CD4-positive, alpha-beta T cell (primary cell): Measurements from ENCODE around the gene KIF3C. TPM values are rescaled to one million over a fixed set of nuclear protein-coding genes. Genes with fewer than 3 reads are reported as not detected.
"Not testable (repeated sequence)": the region's sequence is repeated elsewhere in the genome, so short reads cannot be mapped to it uniquely, and the experiment has no call there.

ENCODE experiments used
- ATAC-seq: fragments of 200-7000 bp; cut with Tn5 transposase; one replicate; pipeline ENCODE4 v1.10.0; 2022; ENCODE audit warnings: mild to moderate bottlenecking; ENCODE audit not compliant: poor library complexity
- CTCF ChIA-PET: fragments of 350-600 bp; sonication (Branson Sonifier 250); formaldehyde crosslinking; loops from one replicate; lab custom pipeline; 2021; ENCODE audit warnings: antibody characterized with exemption, inconsistent platforms; lab: Charles Lee
- POLR2A ChIA-PET: fragments of 350-600 bp; sonication (Branson Sonifier 250); formaldehyde crosslinking; loops from one replicate; lab custom pipeline; 2021; ENCODE audit warnings: antibody characterized with exemption, inconsistent platforms; lab: Charles Lee
- DNase-seq, 14 experiments: peaks; one replicate each; pipeline ENCODE4 v3.0.0-alpha.2; 2013 to 2020; ENCODE audit warnings: mixed read lengths in 2 of 14
- H3K27ac ChIP-seq, 2 donors: one replicate each; pipeline versions ENCODE4 v1.5.1 to v1.7.0; 2013; ENCODE audit warnings: low read length in 2 of 2, low read depth in 1 of 2, mild to moderate bottlenecking in 1 of 2
- H3K27me3 ChIP-seq, 2 experiments: 1 replicate in 1 of 2; 2 replicates in 1 of 2; pipeline versions ENCODE4 v1.6.1 to v1.7.0; 2013; ENCODE audit warnings: low read length in 2 of 2, control low read depth in 1 of 2, mild to moderate bottlenecking in 1 of 2, moderate library complexity in 1 of 2; ENCODE audit not compliant: insufficient read depth in 2 of 2, control insufficient read depth in 1 of 2
- H3K36me3 ChIP-seq: one replicate; pipeline ENCODE4 v1.6.1; 2013; ENCODE audit warnings: low read length, control low read depth; ENCODE audit not compliant: insufficient read depth
- H3K4me1 ChIP-seq: one replicate; pipeline ENCODE4 v1.6.1; 2013; ENCODE audit warnings: low read length, control low read depth; ENCODE audit not compliant: insufficient read depth
- H3K4me3 ChIP-seq: one replicate; pipeline ENCODE4 v1.5.1; 2013; ENCODE audit warnings: mild to moderate bottlenecking, low read length, moderate library complexity
- H3K9me3 ChIP-seq, 2 experiments: 1 replicate in 1 of 2; 2 replicates in 1 of 2; pipeline versions ENCODE4 v1.6.1 to v1.7.0; 2013; ENCODE audit warnings: low read length in 2 of 2, mild to moderate bottlenecking in 2 of 2, control low read depth in 1 of 2, moderate library complexity in 1 of 2; ENCODE audit not compliant: control insufficient read depth in 1 of 2, insufficient read depth in 1 of 2
- H3K27ac Mint-ChIP-seq: one replicate; pipeline ENCODE4 v1.8.0; 2020; ENCODE audit warnings: mixed read lengths
- H3K27me3 Mint-ChIP-seq: one replicate; pipeline ENCODE4 v1.8.0; 2021; ENCODE audit warnings: mixed read lengths
- H3K36me3 Mint-ChIP-seq: one replicate; pipeline ENCODE4 v1.8.0; 2021; ENCODE audit warnings: low read depth, mixed read lengths
- H3K4me1 Mint-ChIP-seq: one replicate; pipeline ENCODE4 v1.8.0; 2021; ENCODE audit warnings: low read depth, mixed read lengths
- H3K4me3 Mint-ChIP-seq: one replicate; pipeline ENCODE4 v1.8.0; 2020; ENCODE audit warnings: mild to moderate bottlenecking, mixed read lengths
- H3K9me3 Mint-ChIP-seq: one replicate; pipeline ENCODE4 v1.8.0; 2020; ENCODE audit warnings: mixed read lengths
- intact Hi-C, 2 experiments: fragments of 100-400 bp; cut with DNase I in 1 of 2; cut with micrococcal nuclease in 1 of 2; formaldehyde crosslinking; loops; one replicate each; pipeline versions ENCODE4 v1.15.1 to v1.9.0; 2023 to 2025; cut with DNase I, micrococcal nuclease
- polyA plus RNA-seq, 2 donors: library from polyadenylated mRNA; unstranded; fragments of 120-200 nt; gene quantifications; one replicate each; pipeline ENCODE4 v1.2.1, GENCODE V29; 2013
- total RNA-seq, 174 experiments: library from RNA in 2 of 174; stranded (reverse) in 2 of 174; gene quantifications; one replicate each; pipeline ENCODE4 v1.2.3 and lab custom pipeline; 2021 to 2026
- TF ChIP-seq, protein P1 (sequence below): fragments of 200-600 bp; IDR thresholded peaks from one replicate; pipeline ENCODE4 v1.8.0; 2022; ENCODE audit warnings: antibody characterized with exemption, mild to moderate bottlenecking

KIF3C gene
- total RNA-seq (1 to 10 TPM; 1.8 to 3.4 TPM), total RNA-seq (lab: John Stamatoyannopoulos, UW) (0.20 to 18.8 (median 6.6) reads per million in 172 experiments)
- polyA plus RNA-seq (2013, experiment 1 of 2) = 3.3 TPM
- 3.4 TPM for polyA plus RNA-seq (2013, experiment 2 of 2)

DNA sequence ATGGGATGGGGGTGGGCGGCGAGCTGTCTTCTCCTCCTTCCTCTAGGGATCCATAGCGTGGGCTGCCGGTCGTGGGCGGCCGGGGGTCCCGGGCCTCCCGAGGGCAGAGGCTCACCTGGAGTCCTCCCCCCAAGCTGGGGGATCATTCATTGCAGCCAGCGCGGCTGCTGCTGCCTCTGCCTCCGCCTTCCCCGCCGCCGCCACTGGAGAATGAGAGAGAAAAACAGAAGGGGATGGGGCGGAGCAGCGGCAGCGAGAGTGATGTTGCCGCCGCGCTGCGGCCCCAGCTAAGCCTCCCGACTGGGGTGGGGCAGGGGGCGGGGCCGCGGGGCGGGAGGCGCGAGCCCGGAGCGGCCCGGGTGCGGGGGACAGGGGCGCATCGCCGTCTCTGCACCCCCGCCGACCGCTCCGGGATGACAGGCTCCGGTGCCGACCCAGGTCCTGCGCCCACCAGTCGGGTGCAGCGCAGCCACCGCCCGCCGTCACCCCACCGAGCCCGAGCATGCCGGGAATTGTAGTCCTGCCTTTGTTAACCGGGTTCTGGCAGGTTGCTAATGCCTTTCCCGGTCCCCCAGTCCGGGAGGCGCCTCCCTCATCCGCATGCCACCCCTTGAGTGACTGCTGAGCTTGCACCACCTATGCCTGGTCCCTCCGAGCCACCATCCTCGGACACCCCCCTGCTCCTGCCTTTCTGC lies at the start of gene KIF3C:
TSS of gene KIF3C (minus strand) at position 225 of the 695 bp plus-strand sequence. CDS start 580 bp downstream, outside the sequence.
- peak within 1 kb of the TSS; percentile 92 for H3K4me3 Mint-ChIP-seq

DNA sequence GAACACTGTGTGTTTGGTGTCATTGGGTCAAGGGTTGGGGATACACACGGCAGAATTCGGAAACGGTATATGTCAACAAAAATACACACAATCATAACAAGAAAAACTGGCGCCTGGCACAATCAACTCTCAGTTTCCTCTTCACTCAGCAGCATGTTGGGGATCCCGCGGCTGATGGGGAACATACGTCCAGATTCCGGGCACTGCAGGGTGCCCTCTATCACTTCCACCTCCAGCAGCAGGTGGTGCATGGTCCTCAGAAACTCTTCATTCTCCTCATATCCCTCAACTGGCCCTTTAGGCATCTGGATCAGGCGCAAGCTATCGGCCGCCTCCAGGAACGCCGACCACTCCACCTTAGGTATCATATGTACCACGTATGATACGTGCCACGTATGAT lies 45.8 kb upstream of the KIF3C start:
- POLR2A ChIA-PET, CTCF ChIA-PET: not testable (repeated sequence)

More for the DNA sequence above, at the start of gene KIF3C:
- peaks cover 18% of the 10 kb centered on the region for H3K4me1 Mint-ChIP-seq
- peak; percentile 95 for ATAC-seq
- TF ChIP-seq, protein P1, sequence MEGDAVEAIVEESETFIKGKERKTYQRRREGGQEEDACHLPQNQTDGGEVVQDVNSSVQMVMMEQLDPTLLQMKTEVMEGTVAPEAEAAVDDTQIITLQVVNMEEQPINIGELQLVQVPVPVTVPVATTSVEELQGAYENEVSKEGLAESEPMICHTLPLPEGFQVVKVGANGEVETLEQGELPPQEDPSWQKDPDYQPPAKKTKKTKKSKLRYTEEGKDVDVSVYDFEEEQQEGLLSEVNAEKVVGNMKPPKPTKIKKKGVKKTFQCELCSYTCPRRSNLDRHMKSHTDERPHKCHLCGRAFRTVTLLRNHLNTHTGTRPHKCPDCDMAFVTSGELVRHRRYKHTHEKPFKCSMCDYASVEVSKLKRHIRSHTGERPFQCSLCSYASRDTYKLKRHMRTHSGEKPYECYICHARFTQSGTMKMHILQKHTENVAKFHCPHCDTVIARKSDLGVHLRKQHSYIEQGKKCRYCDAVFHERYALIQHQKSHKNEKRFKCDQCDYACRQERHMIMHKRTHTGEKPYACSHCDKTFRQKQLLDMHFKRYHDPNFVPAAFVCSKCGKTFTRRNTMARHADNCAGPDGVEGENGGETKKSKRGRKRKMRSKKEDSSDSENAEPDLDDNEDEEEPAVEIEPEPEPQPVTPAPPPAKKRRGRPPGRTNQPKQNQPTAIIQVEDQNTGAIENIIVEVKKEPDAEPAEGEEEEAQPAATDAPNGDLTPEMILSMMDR = no peak
- peak; percentile 56 to 85 (median 72) for DNase-seq
- POLR2A ChIA-PET = interaction anchor here (0.7 to 2.2 kb wide), 7 partner anchors 8 to 363 kb away, joined by 3 to 12 read pairs (median 5); partner anchors contain the start of genes RAB10 and SELENOI
- H3K4me1 ChIP-seq = peaks cover 24% of the 10 kb centered on the region
- H3K4me3 ChIP-seq = peak within 1 kb of the TSS; percentile 88
- no peaks in the 10 kb centered on the region for H3K9me3 ChIP-seq
- CTCF ChIA-PET = interaction anchor here (0.5 to 1.3 kb wide), 3 partner anchors 9 to 73 kb away, joined by 3 to 5 read pairs (median 5); no protein-coding TSS in a partner anchor
- no peaks in the 10 kb centered on the region for H3K27me3 ChIP-seq
- H3K36me3 ChIP-seq = no peaks in the 10 kb centered on the region
- peak within 1 kb of the TSS; percentile 67 for H3K27ac Mint-ChIP-seq
- intact Hi-C loops = loop anchor here in 1 of 2 experiments (1.0 to 2.0 kb wide), 2 partner anchors 52 to 104 kb away; partner anchors contain the start of genes ASXL2 and RAB10
- H3K9me3 Mint-ChIP-seq = no peaks in the 10 kb centered on the region
- no peaks in the 10 kb centered on the region for H3K36me3 Mint-ChIP-seq
- no peak within 1 kb of the TSS for H3K27ac ChIP-seq
- H3K27me3 Mint-ChIP-seq = no peaks in the 10 kb centered on the region

DNA sequence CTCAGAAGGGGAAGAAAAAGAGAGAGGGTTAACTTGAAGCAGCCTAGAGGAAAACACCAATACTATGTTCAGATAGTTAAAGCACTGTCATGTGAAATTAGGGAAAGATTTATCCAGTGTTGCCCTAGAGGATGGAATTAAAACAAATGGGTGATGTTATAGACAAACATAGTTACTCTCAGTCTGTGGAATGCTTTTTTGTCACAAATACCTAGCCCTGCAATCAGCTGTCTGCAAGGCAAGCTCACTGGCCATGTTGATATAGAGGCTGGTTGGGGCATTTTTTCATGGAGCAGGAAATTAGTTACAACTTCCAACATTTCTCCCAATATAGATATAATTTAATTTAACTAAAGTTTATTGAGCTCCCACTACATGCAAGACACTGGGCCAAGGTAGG lies 43.2 kb upstream of the KIF3C start:
- TF ChIP-seq, protein P1 = no peak
- intact Hi-C loops = no loop called here
- ChIA-PET POLR2A (interaction anchor here (3.4 kb wide), 1 partner anchor 8 kb away, joined by 9 read pairs; the partner anchor contains the start of gene RAB10), CTCF (no interaction called here)
- Mint-ChIP-seq H3K36me3 (no peaks in the 10 kb centered on the region), H3K27ac (no peak overlapping the region), H3K9me3 (no peaks in the 10 kb centered on the region), H3K27me3 (no peaks in the 10 kb centered on the region), H3K4me3 (no peak overlapping the region), H3K4me1 (no peaks in the 10 kb centered on the region)
- H3K27me3 ChIP-seq = peaks cover 0 to 4% of the 10 kb centered on the region in 2 experiments
- H3K27ac ChIP-seq = no peak overlapping the region
- H3K4me1 ChIP-seq = no peaks in the 10 kb centered on the region
- ATAC-seq = no peak
- H3K36me3 ChIP-seq = no peaks in the 10 kb centered on the region
- no peak overlapping the region for H3K4me3 ChIP-seq
- DNase-seq = no peak
- H3K9me3 ChIP-seq = no peaks in the 10 kb centered on the region

More for the DNA sequence above, 45.8 kb upstream of the KIF3C start:
- ATAC-seq, intact Hi-C loops, H3K27ac ChIP-seq, H3K4me1 ChIP-seq, H3K4me3 ChIP-seq, H3K9me3 Mint-ChIP-seq, H3K4me1 Mint-ChIP-seq, H3K9me3 ChIP-seq, H3K27ac Mint-ChIP-seq, H3K36me3 Mint-ChIP-seq, H3K27me3 Mint-ChIP-seq, H3K27me3 ChIP-seq, DNase-seq, H3K4me3 Mint-ChIP-seq, H3K36me3 ChIP-seq: not testable (repeated sequence)
